Endothelial cell of umbilical vein (primary cell): ENCODE data around the gene CEP295NL. TPM values are rescaled to one million over a fixed set of nuclear protein-coding genes. Genes with fewer than 3 reads are reported as not detected.

Source experiments
- BruUV-seq: library from RNA; stranded (reverse); fragments of 400-500 nt; replicated peaks from 2 replicates; lab custom pipeline; 2021; lab: Mats Ljungman, UMichigan
- CTCF ChIA-PET: fragments of 300-600, 350-600 bp; sonication (Branson Sonifier 250); formaldehyde crosslinking; loops from one replicate; lab custom pipeline; 2021; ENCODE audit warnings: antibody characterized with exemption, inconsistent platforms; lab: Charles Lee
- POLR2A ChIA-PET: fragments of 300-600, 350-600 bp; sonication (Branson Sonifier 250); formaldehyde crosslinking; loops from one replicate; lab custom pipeline; 2021; ENCODE audit warnings: antibody characterized with exemption, inconsistent platforms; lab: Charles Lee
- DNase-seq: peaks from one replicate; pipeline ENCODE4 v3.0.0-alpha.2; 2011; ENCODE audit warnings: low read depth, low spot score
- FAIRE-seq: peaks from 2 replicates; lab custom pipeline; 2011; peaks lifted over from hg19 to GRCh38; lab: Jason Lieb, UNC
- H2AFZ ChIP-seq: 2 replicates; pipeline ENCODE4 v1.6.0; 2012; ENCODE audit warnings: low read depth, low read length, control low read depth, inconsistent platforms
- H3K27ac ChIP-seq: 2 replicates; pipeline ENCODE4 v1.5.1; 2011; ENCODE audit warnings: low read depth, mild to moderate bottlenecking, control low read depth, low read length, moderate library complexity; ENCODE audit not compliant: insufficient read depth
- H3K27me3 ChIP-seq, 2 experiments: 2 replicates each; pipeline versions ENCODE4 v1.6.0 to v1.6.1; 2011; ENCODE audit warnings: low read length in 2 of 2, mixed read lengths in 1 of 2; ENCODE audit not compliant: control insufficient read depth in 2 of 2, insufficient read depth in 2 of 2
- H3K36me3 ChIP-seq, 2 experiments: 2 replicates in 1 of 2; 3 replicates in 1 of 2; pipeline ENCODE4 v1.5.1; 2011; ENCODE audit warnings: low read length in 2 of 2, mild to moderate bottlenecking in 1 of 2, moderate library complexity in 1 of 2; ENCODE audit not compliant: control insufficient read depth in 2 of 2, insufficient read depth in 2 of 2; ENCODE audit errors: extremely low read depth in 1 of 2
- H3K4me1 ChIP-seq: 3 replicates; pipeline ENCODE4 v1.5.1; 2011; ENCODE audit warnings: mild to moderate bottlenecking, low read length; ENCODE audit not compliant: control insufficient read depth, insufficient read depth; ENCODE audit errors: extremely low read depth
- H3K4me2 ChIP-seq: 2 replicates; pipeline ENCODE4 v1.6.1; 2011; ENCODE audit warnings: low read length, control low read depth, mixed read lengths; ENCODE audit not compliant: insufficient read depth
- H3K4me3 ChIP-seq, 3 experiments: fragments of 200-600 bp in 1 of 3; sonication (generic), shearing (Covaris generic) in 1 of 3; replicated peaks in 1 of 3; 2 replicates each; pipeline ENCODE4 v1.5.1; 2011 to 2016; ENCODE audit warnings: control low read depth in 3 of 3, low read length in 3 of 3, mild to moderate bottlenecking in 2 of 3, inconsistent platforms in 1 of 3, low read depth in 1 of 3, moderate library complexity in 1 of 3; ENCODE audit not compliant: insufficient read depth in 1 of 3
- H3K79me2 ChIP-seq: 2 replicates; pipeline ENCODE4 v1.6.0; 2012; ENCODE audit warnings: low read length, inconsistent platforms; ENCODE audit not compliant: control insufficient read depth, insufficient read depth
- H3K9ac ChIP-seq: replicated peaks from 2 replicates; pipeline ENCODE3; 2011; ENCODE audit warnings: low read length, control low read depth; ENCODE audit not compliant: insufficient read depth; ENCODE audit errors: extremely low read depth
- H3K9me1 ChIP-seq: replicated peaks from 3 replicates; pipeline ENCODE4 v1.6.0; 2011; ENCODE audit warnings: mild to moderate bottlenecking, low read length; ENCODE audit not compliant: control insufficient read depth, insufficient read depth; ENCODE audit errors: extremely low read depth
- H3K9me3 ChIP-seq: replicated peaks from 2 replicates; pipeline ENCODE4 v1.5.1; 2012; ENCODE audit warnings: low read length, inconsistent platforms; ENCODE audit not compliant: control insufficient read depth, insufficient read depth
- H4K20me1 ChIP-seq: replicated peaks from 2 replicates; pipeline ENCODE3; 2011; ENCODE audit warnings: mild to moderate bottlenecking, low read length; ENCODE audit not compliant: control insufficient read depth, insufficient read depth; ENCODE audit errors: extremely low read depth
- EZH2 ChIP-seq: IDR thresholded peaks from 2 replicates; pipeline ENCODE4 v1.6.1; 2012; ENCODE audit warnings: borderline replicate concordance, low read depth, mild to moderate bottlenecking, moderate library complexity, low read length, inconsistent platforms; ENCODE audit not compliant: severe bottlenecking
- FOS ChIP-seq: IDR thresholded peaks from 2 replicates; pipeline ENCODE4 v1.6.1; 2011; ENCODE audit warnings: mild to moderate bottlenecking, low read length, moderate library complexity, borderline replicate concordance; ENCODE audit not compliant: insufficient read depth
- GATA2 ChIP-seq: IDR thresholded peaks from 2 replicates; pipeline ENCODE4 v1.7.0; 2011; ENCODE audit warnings: low read depth, mild to moderate bottlenecking, moderate library complexity, mixed read lengths, low read length; ENCODE audit not compliant: insufficient read length, insufficient read depth
- JUN ChIP-seq: IDR thresholded peaks from 2 replicates; pipeline ENCODE4 v1.6.1; 2011; ENCODE audit warnings: borderline replicate concordance, low read depth; ENCODE audit not compliant: insufficient read length, insufficient read depth
- MYC ChIP-seq: IDR thresholded peaks from one replicate; pipeline ENCODE4 v1.6.1; 2011; ENCODE audit warnings: mild to moderate bottlenecking, low read depth, low read length
- POLR2A ChIP-seq: IDR thresholded peaks from 2 replicates; pipeline ENCODE4 v1.6.1; 2012; ENCODE audit warnings: low read depth, mild to moderate bottlenecking, control low read depth, low read length
- POLR2AphosphoS5 ChIP-seq: IDR thresholded peaks from 2 replicates; pipeline ENCODE4 v1.6.1; 2012; ENCODE audit warnings: low read depth, mild to moderate bottlenecking, control low read depth, low read length, moderate library complexity; ENCODE audit not compliant: insufficient read depth
- dilution Hi-C: fragments of 300-500 bp; cut with MboI; formaldehyde crosslinking; loops from one replicate; pipeline ENCODE4 v1.15.0; 2019; ENCODE audit warnings: low sequenced_read_pairs; ENCODE audit not compliant: extremely low pct_ligation_motif_present
- intact Hi-C: fragments of 100-400 bp; cut with micrococcal nuclease; formaldehyde crosslinking; loops from one replicate; pipeline ENCODE4 v1.10.0; 2022
- polyA plus RNA-seq, 4 experiments: library from polyadenylated mRNA; depleted of rRNA in 3 of 4; stranded (reverse) in 3 of 4; unstranded in 1 of 4; fragments of >200 nt; gene quantifications; 2 replicates each; pipeline versions ENCODE4 v1.2.1 to v1.2.3, GENCODE V29; 2011 to 2012; ENCODE audit warnings: missing spikeins in 1 of 4
- total RNA-seq: library from RNA; stranded (reverse); gene quantifications from 2 replicates; pipeline ENCODE4 v1.2.3, GENCODE V29; 2021
- TF ChIP-seq, protein P1 (sequence below): IDR thresholded peaks from 2 replicates; pipeline ENCODE4 v1.6.1; 2011; ENCODE audit not compliant: insufficient read depth, insufficient read length
- TF ChIP-seq, protein P2 (sequence below), 2 donors: IDR thresholded peaks; 1 replicate in 1 of 2; 2 replicates in 1 of 2; pipeline ENCODE4 v1.5.1; 2011; ENCODE audit warnings: low read length in 2 of 2, mild to moderate bottlenecking in 2 of 2, moderate library complexity in 2 of 2, control low read depth in 1 of 2, inconsistent platforms in 1 of 2, low read depth in 1 of 2; ENCODE audit not compliant: insufficient read depth in 1 of 2; ENCODE audit errors: extremely low read depth in 1 of 2

CEP295NL gene
- total and polyA plus RNA-seq, 2 donors (not counting 3 experiments of a cell fraction or from before 2014, with no cell fraction given), result 0.10 to 8.3 TPM

DNA sequence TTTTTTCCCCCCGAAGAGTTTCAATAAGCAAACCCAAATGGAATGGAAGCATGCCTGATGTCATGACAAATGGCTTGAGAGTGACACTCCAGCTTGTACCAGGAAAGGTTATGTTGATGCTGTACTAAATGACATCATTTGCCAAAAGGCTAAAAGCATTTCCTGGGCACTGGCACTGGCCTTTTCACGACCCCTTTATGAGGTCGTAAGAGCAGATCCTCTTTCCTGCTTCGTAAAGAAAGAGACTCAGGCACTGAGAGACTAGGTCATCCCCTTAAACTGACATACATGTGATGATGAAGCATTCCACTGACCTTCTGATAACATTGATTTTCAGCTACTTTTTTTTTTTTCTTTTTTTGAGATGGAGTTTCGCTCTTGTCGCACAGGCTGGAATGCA lies 30.5 kb downstream of the CEP295NL start:
- BruUV-seq, result no TSS peak
- DNase-seq, result no peak
- H3K27ac ChIP-seq, result no peak overlapping the region
- ChIA-PET POLR2A (no interaction called here), CTCF (interaction anchor here (0.8 to 4.8 kb wide), 4 partner anchors 10 to 99 kb away, joined by 3 to 26 read pairs (median 6); no protein-coding TSS in a partner anchor)
- no peak for FAIRE-seq
- no peak overlapping the region for H3K4me2 ChIP-seq
- H2AFZ ChIP-seq, result no peak overlapping the region
- peaks cover 8% of the 10 kb centered on the region for H3K79me2 ChIP-seq
- intact Hi-C loops, result loop anchor here (2.0 kb wide), 1 partner anchor 62 kb away; no protein-coding TSS in a partner anchor
- H3K27me3 ChIP-seq, result no peaks in the 10 kb centered on the region
- H3K4me3 ChIP-seq, result no peak overlapping the region
- no peaks in the 10 kb centered on the region for H4K20me1 ChIP-seq
- no peaks in the 10 kb centered on the region for H3K9me3 ChIP-seq
- H3K36me3 ChIP-seq, result peaks cover 5 to 16% of the 10 kb centered on the region in 2 experiments
- no peaks in the 10 kb centered on the region for H3K9me1 ChIP-seq
- no peak overlapping the region for H3K9ac ChIP-seq
- peaks cover 30% of the 10 kb centered on the region for H3K4me1 ChIP-seq
- dilution Hi-C loops, result no loop called here
- TF ChIP-seq JUN (no peak), EZH2 (no peak), POLR2A (no peak), POLR2AphosphoS5 (no peak), GATA2 (no peak)
- TF ChIP-seq, protein P1, sequence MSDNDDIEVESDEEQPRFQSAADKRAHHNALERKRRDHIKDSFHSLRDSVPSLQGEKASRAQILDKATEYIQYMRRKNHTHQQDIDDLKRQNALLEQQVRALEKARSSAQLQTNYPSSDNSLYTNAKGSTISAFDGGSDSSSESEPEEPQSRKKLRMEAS, result no peak

DNA sequence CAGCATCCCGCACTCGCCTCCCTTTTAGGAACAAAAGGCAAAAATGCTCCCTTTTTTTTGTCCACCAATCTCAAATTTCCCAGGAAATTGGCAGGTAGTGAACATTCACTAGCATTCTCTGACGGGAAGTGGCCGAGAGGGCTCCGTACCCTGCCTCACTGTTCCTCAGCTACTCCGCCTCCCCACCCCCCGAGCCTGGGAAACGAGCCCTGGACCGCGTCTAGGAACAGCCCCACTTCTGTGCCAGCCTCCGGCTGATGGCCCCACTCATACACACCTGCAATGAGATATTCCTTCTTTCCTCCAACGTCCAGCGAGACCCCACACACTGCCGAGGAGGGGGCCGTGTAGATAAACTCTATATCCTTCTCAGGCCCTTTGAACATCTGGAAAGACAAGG lies 32.4 kb downstream of the CEP295NL start:
- no peak for DNase-seq
- H3K36me3 ChIP-seq, result peaks cover 5 to 18% of the 10 kb centered on the region in 2 experiments
- no peaks in the 10 kb centered on the region for H3K9me3 ChIP-seq
- no TSS peak for BruUV-seq
- peaks cover 4% of the 10 kb centered on the region for H3K79me2 ChIP-seq
- H3K4me1 ChIP-seq, result peaks cover 28% of the 10 kb centered on the region
- H3K27ac ChIP-seq, result no peak overlapping the region
- H2AFZ ChIP-seq, result no peak overlapping the region
- no peaks in the 10 kb centered on the region for H4K20me1 ChIP-seq
- H3K9me1 ChIP-seq, result no peaks in the 10 kb centered on the region
- TF ChIP-seq, protein P1, result no peak
- TF ChIP-seq JUN, result no peak
- no peak for TF ChIP-seq POLR2AphosphoS5
- no peak for TF ChIP-seq FOS
- no peak for TF ChIP-seq GATA2
- TF ChIP-seq, protein P2, sequence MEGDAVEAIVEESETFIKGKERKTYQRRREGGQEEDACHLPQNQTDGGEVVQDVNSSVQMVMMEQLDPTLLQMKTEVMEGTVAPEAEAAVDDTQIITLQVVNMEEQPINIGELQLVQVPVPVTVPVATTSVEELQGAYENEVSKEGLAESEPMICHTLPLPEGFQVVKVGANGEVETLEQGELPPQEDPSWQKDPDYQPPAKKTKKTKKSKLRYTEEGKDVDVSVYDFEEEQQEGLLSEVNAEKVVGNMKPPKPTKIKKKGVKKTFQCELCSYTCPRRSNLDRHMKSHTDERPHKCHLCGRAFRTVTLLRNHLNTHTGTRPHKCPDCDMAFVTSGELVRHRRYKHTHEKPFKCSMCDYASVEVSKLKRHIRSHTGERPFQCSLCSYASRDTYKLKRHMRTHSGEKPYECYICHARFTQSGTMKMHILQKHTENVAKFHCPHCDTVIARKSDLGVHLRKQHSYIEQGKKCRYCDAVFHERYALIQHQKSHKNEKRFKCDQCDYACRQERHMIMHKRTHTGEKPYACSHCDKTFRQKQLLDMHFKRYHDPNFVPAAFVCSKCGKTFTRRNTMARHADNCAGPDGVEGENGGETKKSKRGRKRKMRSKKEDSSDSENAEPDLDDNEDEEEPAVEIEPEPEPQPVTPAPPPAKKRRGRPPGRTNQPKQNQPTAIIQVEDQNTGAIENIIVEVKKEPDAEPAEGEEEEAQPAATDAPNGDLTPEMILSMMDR (IDR thresholded peaks at IDR 0.05; ENCODE audit: extremely low read depth in 1 of 2, insufficient read depth in 1 of 2, low read depth in 1 of 2, low read length in 2 of 2), result no peak
- TF ChIP-seq EZH2, result no peak
- no peak for TF ChIP-seq POLR2A
- TF ChIP-seq MYC, result no peak
- CTCF ChIA-PET, result no interaction called here
- H3K4me2 ChIP-seq, result no peak overlapping the region
- FAIRE-seq, result no peak
- H3K27me3 ChIP-seq, result no peaks in the 10 kb centered on the region
- dilution Hi-C loops, result no loop called here
- H3K4me3 ChIP-seq, result no peak overlapping the region
- no peak overlapping the region for H3K9ac ChIP-seq
- intact Hi-C loops, result no loop called here
- POLR2A ChIA-PET, result no interaction called here
